Type B pancreatic cell (in vitro differentiated cells): ENCODE results near the gene CCDC68. TPM values are rescaled to one million over a fixed set of nuclear protein-coding genes. Genes with fewer than 3 reads are reported as not detected.
A peak's percentile ranks its signal among the peaks of the same experiment; 100 is the strongest.

Source experiments
- DNase-seq: peaks from one replicate; pipeline ENCODE4 v3.0.0; 2021; ENCODE audit warnings: mixed read lengths; ENCODE audit not compliant: unreplicated experiment; ENCODE audit errors: extremely low spot score
- H3K27ac Mint-ChIP-seq: 2 replicates; pipeline ENCODE4 v1.8.0; 2021; ENCODE audit warnings: mild to moderate bottlenecking, mixed read lengths
- H3K27me3 Mint-ChIP-seq: 2 replicates; pipeline ENCODE4 v1.8.0; 2021; ENCODE audit warnings: mixed read lengths
- H3K36me3 Mint-ChIP-seq: 2 replicates; pipeline ENCODE4 v1.8.0; 2021; ENCODE audit warnings: mixed read lengths
- H3K4me1 Mint-ChIP-seq: one replicate; pipeline ENCODE4 v1.8.0; 2021; ENCODE audit warnings: mixed read lengths; ENCODE audit not compliant: unreplicated experiment
- H3K4me3 Mint-ChIP-seq: 2 replicates; pipeline ENCODE4 v1.8.0; 2021; ENCODE audit warnings: mild to moderate bottlenecking, mixed read lengths
- H3K9me3 Mint-ChIP-seq: 2 replicates; pipeline ENCODE4 v1.8.0; 2021; ENCODE audit warnings: mixed read lengths
- CTCF ChIP-seq: fragments of 200-600 bp; sonication (generic); conservative IDR thresholded peaks from 2 replicates; pipeline ENCODE4 v1.5.0; 2021; ENCODE audit warnings: antibody characterized with exemption, mild to moderate bottlenecking
- total RNA-seq: library from RNA; stranded (reverse); gene quantifications from 2 replicates; pipeline ENCODE4 v1.2.1, GENCODE V29; 2021; ENCODE audit warnings: low replicate concordance

CCDC68 gene
- total RNA-seq, 1 donor from 2014 or later: not detected

GRCh38 chr18:54960197-54960596 lies 936 bp upstream of the CCDC68 start:
- Mint-ChIP-seq H3K27me3 (peaks cover 4% of the 10 kb centered on the region), H3K4me3 (no peak overlapping the region), H3K4me1 (no peaks in the 10 kb centered on the region), H3K27ac (no peak overlapping the region), H3K9me3 (peaks cover 3% of the 10 kb centered on the region), H3K36me3 (no peaks in the 10 kb centered on the region)
- TF ChIP-seq CTCF: no peak
- DNase-seq: no peak

- no peak for DNase-seq
- no peaks in the 10 kb centered on the region for H3K36me3 Mint-ChIP-seq
- no peak overlapping the region for H3K4me3 Mint-ChIP-seq
Observed at GRCh38 chr18:54957996-54958395, 1.3 kb downstream of the CCDC68 start.

DNA sequence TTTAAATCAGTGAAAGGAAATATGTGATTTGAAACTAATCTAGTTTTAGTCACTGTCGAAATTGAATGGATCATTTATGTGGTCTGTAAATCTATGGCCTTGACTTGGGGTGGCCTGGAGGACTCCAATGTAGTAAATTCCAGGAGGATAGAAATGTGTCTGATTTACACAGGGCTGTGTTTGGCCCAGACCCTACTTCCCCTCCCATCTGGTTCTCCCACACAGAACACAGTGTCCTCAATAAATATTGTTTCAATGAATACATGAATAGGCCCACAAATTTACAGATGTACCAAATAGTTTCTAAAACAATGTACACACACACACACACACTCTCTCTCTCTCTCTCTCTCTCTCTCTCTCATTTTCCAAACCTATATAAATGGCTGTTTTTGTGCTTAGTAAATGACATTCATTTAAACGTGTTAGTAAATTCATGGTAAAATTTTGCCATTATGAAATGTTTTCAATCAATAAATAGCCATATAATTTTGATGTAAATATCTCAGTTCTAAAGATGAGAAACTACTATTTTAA lies 1.9 kb downstream of the CCDC68 start:
- Mint-ChIP-seq H3K4me1 (no peaks in the 10 kb centered on the region), H3K27me3 (peaks cover 4% of the 10 kb centered on the region), H3K4me3 (no peak overlapping the region), H3K27ac (peak overlapping the region; percentile 42), H3K36me3 (no peaks in the 10 kb centered on the region), H3K9me3 (peaks cover 3% of the 10 kb centered on the region)
- TF ChIP-seq CTCF: no peak
- no peak for DNase-seq

More at GRCh38 chr18:54957996-54958395, 1.3 kb downstream of the CCDC68 start:
- no peak overlapping the region for H3K27ac Mint-ChIP-seq
- no peaks in the 10 kb centered on the region for H3K4me1 Mint-ChIP-seq
- peaks cover 3% of the 10 kb centered on the region for H3K9me3 Mint-ChIP-seq
- no peak for TF ChIP-seq CTCF
- peaks cover 4% of the 10 kb centered on the region for H3K27me3 Mint-ChIP-seq

DNA sequence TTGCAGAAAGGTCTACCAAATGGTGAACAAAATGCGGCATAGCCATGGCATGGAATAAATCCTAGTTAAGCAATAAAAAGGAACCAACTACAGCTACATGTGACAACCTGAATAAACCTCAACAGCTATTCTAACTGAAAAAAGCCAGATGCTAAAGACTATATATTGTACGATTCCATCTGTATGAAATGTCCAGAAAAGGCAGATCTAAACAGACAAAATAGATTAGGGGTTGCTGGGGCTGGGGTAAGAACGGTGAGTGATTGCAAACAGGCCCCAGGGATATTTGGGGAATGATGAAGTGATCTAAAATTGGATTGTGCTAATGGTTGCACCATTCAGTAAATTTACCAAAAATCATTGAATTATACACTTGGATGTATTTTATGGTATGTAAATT lies 2.8 kb downstream of the CCDC68 start:
- H3K4me3 Mint-ChIP-seq: no peak overlapping the region
- peaks cover 3% of the 10 kb centered on the region for H3K9me3 Mint-ChIP-seq
- H3K4me1 Mint-ChIP-seq: no peaks in the 10 kb centered on the region
- no peaks in the 10 kb centered on the region for H3K36me3 Mint-ChIP-seq
- no peak overlapping the region for H3K27ac Mint-ChIP-seq
- peaks cover 4% of the 10 kb centered on the region for H3K27me3 Mint-ChIP-seq
- TF ChIP-seq CTCF: no peak
- DNase-seq: no peak

- TF ChIP-seq CTCF: no peak
- no peak for DNase-seq
- Mint-ChIP-seq H3K27ac (no peak overlapping the region), H3K9me3 (no peaks in the 10 kb centered on the region), H3K36me3 (no peaks in the 10 kb centered on the region), H3K4me1 (peaks cover 5% of the 10 kb centered on the region), H3K27me3 (peaks cover 13% of the 10 kb centered on the region), H3K4me3 (no peak overlapping the region)
Observed at GRCh38 chr18:54952026-54952425, 7.2 kb downstream of the CCDC68 start.

GRCh38 chr18:54950221-54950620 lies 9.0 kb downstream of the CCDC68 start:
- Mint-ChIP-seq H3K27ac (no peak overlapping the region), H3K27me3 (peaks cover 13% of the 10 kb centered on the region), H3K4me1 (peaks cover 8% of the 10 kb centered on the region), H3K36me3 (no peaks in the 10 kb centered on the region), H3K9me3 (no peaks in the 10 kb centered on the region), H3K4me3 (no peak overlapping the region)
- DNase-seq: no peak
- no peak for TF ChIP-seq CTCF
